ENCODE results near the gene PLXNB3. TPM values are rescaled to one million over a fixed set of nuclear protein-coding genes. Genes with fewer than 3 reads are reported as not detected.

Gene PLXNB3
- total RNA-seq, 1 experiment from 2014 or later: 14.3 TPM

DNA sequence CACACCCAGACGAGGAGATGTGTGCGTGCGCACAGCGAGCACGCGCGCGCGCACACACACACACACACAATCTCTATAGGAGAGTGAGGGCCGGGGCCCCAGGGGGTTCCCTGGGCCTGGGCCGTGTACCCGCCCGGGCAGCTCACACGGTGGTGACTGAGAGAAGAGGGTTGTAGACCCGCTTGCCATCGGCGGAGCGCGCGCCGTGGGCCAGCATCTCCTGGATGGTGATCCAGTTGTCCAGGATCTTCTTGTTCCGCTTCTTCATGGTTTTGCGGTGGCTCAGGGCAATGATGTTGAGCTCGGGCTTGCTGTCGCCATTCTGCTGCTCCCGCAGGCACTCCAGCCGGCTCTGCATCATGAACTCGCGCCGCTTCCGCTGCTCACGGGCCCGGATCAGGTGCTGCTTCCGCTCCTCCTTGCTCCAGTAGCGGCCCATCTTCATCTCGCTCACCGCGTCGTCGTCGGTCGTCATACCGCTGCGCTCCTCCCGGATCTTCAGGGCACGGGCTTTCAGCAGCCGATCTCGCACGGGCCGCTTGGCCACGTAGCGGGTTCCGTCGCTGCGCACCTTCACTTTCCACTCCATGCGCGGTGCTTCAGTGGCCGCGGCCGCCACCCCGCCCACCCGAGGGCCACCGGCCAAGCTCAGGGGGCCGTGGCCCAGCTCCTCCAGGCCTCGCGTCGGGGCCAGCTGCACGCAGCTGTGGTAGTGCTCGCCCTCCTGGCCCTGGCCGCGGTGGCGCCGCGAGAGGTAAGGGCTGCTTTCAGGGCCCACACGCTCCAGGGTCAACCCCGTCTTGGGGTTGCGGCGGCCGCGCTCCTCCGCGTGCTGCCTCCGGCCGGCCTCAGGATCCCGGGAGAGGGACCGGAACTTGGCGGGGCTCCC, 39.4 kb downstream of the PLXNB3 start:
- intact Hi-C loops (cut with micrococcal nuclease; ENCODE audit: unreplicated experiment) (loop anchor here (10.0 kb wide), 1 partner anchor 81 kb away; the partner anchor contains the start of gene L1CAM), in situ Hi-C loops (cut with HindIII; ENCODE audit: low pct_unique_long_range_greater_than_20kb, low sequenced_read_pairs) (no loop called here)
- ChIA-PET POLR2A (interaction anchor here (0.6 kb wide), 1 partner anchor 15 kb away, joined by 3 read pairs; no protein-coding TSS in a partner anchor), CTCF (interaction anchor here (0.8 kb wide), 1 partner anchor 16 kb away, joined by 3 read pairs; no protein-coding TSS in a partner anchor)
- Histone ChIP-seq H3K4me3 (ENCODE audit: low read depth in 2 of 2, low read length in 2 of 2) (no peak overlapping the region), H3K36me3 (ENCODE audit: control insufficient read depth, insufficient read depth, low read length) (no peaks in the 10 kb centered on the region), H3K9me3 (ENCODE audit: control insufficient read depth, insufficient read depth, low read depth, low read length) (no peaks in the 10 kb centered on the region), H3K27me3 (ENCODE audit: control insufficient read depth, insufficient read depth, low read length) (no peaks in the 10 kb centered on the region), H3K4me1 (ENCODE audit: control insufficient read depth, insufficient read depth, low read length) (no peaks in the 10 kb centered on the region), H3K27ac (ENCODE audit: low read length) (no peak overlapping the region)
- TF ChIP-seq SIN3A (IDR thresholded peaks at IDR 0.05; ENCODE audit: borderline replicate concordance, insufficient read depth, low read depth, low read length): no peak
- no peak for TF ChIP-seq TCF7L2 (IDR thresholded peaks at IDR 0.05; ENCODE audit: low read depth, low read length)
- TF ChIP-seq POLR2AphosphoS5 (IDR thresholded peaks at IDR 0.05; ENCODE audit: low read depth, low read length): no peak
- TF ChIP-seq, protein P1, sequence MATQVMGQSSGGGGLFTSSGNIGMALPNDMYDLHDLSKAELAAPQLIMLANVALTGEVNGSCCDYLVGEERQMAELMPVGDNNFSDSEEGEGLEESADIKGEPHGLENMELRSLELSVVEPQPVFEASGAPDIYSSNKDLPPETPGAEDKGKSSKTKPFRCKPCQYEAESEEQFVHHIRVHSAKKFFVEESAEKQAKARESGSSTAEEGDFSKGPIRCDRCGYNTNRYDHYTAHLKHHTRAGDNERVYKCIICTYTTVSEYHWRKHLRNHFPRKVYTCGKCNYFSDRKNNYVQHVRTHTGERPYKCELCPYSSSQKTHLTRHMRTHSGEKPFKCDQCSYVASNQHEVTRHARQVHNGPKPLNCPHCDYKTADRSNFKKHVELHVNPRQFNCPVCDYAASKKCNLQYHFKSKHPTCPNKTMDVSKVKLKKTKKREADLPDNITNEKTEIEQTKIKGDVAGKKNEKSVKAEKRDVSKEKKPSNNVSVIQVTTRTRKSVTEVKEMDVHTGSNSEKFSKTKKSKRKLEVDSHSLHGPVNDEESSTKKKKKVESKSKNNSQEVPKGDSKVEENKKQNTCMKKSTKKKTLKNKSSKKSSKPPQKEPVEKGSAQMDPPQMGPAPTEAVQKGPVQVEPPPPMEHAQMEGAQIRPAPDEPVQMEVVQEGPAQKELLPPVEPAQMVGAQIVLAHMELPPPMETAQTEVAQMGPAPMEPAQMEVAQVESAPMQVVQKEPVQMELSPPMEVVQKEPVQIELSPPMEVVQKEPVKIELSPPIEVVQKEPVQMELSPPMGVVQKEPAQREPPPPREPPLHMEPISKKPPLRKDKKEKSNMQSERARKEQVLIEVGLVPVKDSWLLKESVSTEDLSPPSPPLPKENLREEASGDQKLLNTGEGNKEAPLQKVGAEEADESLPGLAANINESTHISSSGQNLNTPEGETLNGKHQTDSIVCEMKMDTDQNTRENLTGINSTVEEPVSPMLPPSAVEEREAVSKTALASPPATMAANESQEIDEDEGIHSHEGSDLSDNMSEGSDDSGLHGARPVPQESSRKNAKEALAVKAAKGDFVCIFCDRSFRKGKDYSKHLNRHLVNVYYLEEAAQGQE (IDR thresholded peaks at IDR 0.05; ENCODE audit: insufficient read depth in 1 of 2, low read depth in 2 of 2, low read length in 1 of 2): no peak
- TF ChIP-seq, protein P2, sequence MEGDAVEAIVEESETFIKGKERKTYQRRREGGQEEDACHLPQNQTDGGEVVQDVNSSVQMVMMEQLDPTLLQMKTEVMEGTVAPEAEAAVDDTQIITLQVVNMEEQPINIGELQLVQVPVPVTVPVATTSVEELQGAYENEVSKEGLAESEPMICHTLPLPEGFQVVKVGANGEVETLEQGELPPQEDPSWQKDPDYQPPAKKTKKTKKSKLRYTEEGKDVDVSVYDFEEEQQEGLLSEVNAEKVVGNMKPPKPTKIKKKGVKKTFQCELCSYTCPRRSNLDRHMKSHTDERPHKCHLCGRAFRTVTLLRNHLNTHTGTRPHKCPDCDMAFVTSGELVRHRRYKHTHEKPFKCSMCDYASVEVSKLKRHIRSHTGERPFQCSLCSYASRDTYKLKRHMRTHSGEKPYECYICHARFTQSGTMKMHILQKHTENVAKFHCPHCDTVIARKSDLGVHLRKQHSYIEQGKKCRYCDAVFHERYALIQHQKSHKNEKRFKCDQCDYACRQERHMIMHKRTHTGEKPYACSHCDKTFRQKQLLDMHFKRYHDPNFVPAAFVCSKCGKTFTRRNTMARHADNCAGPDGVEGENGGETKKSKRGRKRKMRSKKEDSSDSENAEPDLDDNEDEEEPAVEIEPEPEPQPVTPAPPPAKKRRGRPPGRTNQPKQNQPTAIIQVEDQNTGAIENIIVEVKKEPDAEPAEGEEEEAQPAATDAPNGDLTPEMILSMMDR (IDR thresholded peaks at IDR 0.05): no peak
- no TSS peak for BruUV-seq (replicated peaks)
- no peak for DNase-seq (ENCODE audit: low read depth, low spot score)
- no peak for ATAC-seq

DNA sequence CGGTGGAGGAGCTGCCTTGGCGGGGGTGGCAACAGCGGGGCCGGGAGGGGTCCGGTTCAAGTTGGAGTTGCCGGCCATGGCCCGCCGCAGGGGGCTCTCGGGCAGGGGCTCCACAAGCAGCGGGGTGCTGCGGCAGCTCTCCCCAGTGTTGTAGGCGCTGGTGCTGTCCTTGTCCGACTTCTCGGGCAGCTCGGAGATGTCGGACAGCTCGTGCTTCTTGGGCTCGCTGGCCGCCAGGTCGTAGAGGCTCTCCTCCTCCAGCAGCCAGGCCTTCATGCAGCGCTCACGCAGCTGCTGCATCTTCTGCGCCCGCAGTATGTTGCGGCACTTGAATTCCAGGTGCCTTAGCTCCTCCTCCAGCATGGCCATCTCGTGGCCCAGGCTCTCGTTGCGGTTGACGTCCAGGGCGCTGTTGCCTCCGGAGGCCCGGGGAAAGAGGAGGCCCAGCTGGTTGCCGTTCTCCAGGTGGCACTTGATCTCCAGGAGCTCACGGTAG, 40.1 kb downstream of the PLXNB3 start:
- in situ Hi-C loops (cut with HindIII; ENCODE audit: low pct_unique_long_range_greater_than_20kb, low sequenced_read_pairs) (no loop called here), intact Hi-C loops (cut with micrococcal nuclease; ENCODE audit: unreplicated experiment) (loop anchor here (10.0 kb wide), 1 partner anchor 81 kb away; the partner anchor contains the start of gene L1CAM)
- no peaks in the 10 kb centered on the region for H3K36me3 ChIP-seq (ENCODE audit: control insufficient read depth, insufficient read depth, low read length)
- H3K9me3 ChIP-seq (ENCODE audit: control insufficient read depth, insufficient read depth, low read depth, low read length): no peaks in the 10 kb centered on the region
- DNase-seq (ENCODE audit: low read depth, low spot score): no peak
- BruUV-seq (replicated peaks): no TSS peak
- no peak for ATAC-seq
- H3K4me1 ChIP-seq (ENCODE audit: control insufficient read depth, insufficient read depth, low read length): no peaks in the 10 kb centered on the region
- POLR2A ChIA-PET: interaction anchor here (0.6 kb wide), 1 partner anchor 14 kb away, joined by 3 read pairs; no protein-coding TSS in a partner anchor
- no peaks in the 10 kb centered on the region for H3K27me3 ChIP-seq (ENCODE audit: control insufficient read depth, insufficient read depth, low read length)
- TF ChIP-seq, protein P1 (IDR thresholded peaks at IDR 0.05; ENCODE audit: insufficient read depth in 1 of 2, low read depth in 2 of 2, low read length in 1 of 2): no peak
- TF ChIP-seq, protein P2 (IDR thresholded peaks at IDR 0.05): no peak
- TF ChIP-seq SIN3A (IDR thresholded peaks at IDR 0.05; ENCODE audit: borderline replicate concordance, insufficient read depth, low read depth, low read length): no peak
- TF ChIP-seq TCF7L2 (IDR thresholded peaks at IDR 0.05; ENCODE audit: low read depth, low read length): no peak
- no peak for TF ChIP-seq POLR2AphosphoS5 (IDR thresholded peaks at IDR 0.05; ENCODE audit: low read depth, low read length)
- CTCF ChIA-PET: interaction anchor here (0.6 kb wide), 2 partner anchors 22 kb away, joined by 3 read pairs; no protein-coding TSS in a partner anchor
- no peak overlapping the region for H3K27ac ChIP-seq (ENCODE audit: low read length)
- no peak overlapping the region for H3K4me3 ChIP-seq (ENCODE audit: low read depth in 2 of 2, low read length in 2 of 2)
